AML-193 (cell line): Measurements from ENCODE around the gene NSMCE4A.
A peak's percentile ranks its signal among the peaks of the same experiment; 100 is the strongest.
"Not testable (repeated sequence)": the region's sequence is repeated elsewhere in the genome, so short reads cannot be mapped to it uniquely, and the experiment has no call there.

ENCODE experiments used
- DNase-seq, 2 experiments: peaks; one replicate each; lab custom pipeline; 2025; lab: John Stamatoyannopoulos, UW

The NSMCE4A gene

GRCh38 chr10:121974535-121975294, at the start of gene NSMCE4A:
TSS of gene NSMCE4A (minus strand) at chr10:121975217. CDS start at chr10:121975165, 52 bp downstream.
- peak; percentile 55 to 62 for DNase-seq

GRCh38 chr10:122023257-122023656, 48.2 kb upstream of the NSMCE4A start:
- DNase-seq, result not testable (repeated sequence)

- no peak for DNase-seq
Measured at GRCh38 chr10:122022276-122022675, 47.3 kb upstream of the NSMCE4A start.

- no peak for DNase-seq
Measured at GRCh38 chr10:122021828-122022227, 46.8 kb upstream of the NSMCE4A start.

GRCh38 chr10:122021379-122021778, 46.4 kb upstream of the NSMCE4A start:
- DNase-seq, result no peak

GRCh38 chr10:122020226-122020625, 45.2 kb upstream of the NSMCE4A start:
- DNase-seq, result no peak

GRCh38 chr10:122019414-122019975, 44.5 kb upstream of the NSMCE4A start:
- DNase-seq, result no peak

GRCh38 chr10:122018951-122019413, 44.0 kb upstream of the NSMCE4A start:
- DNase-seq, result no peak

GRCh38 chr10:122018491-122018890, 43.5 kb upstream of the NSMCE4A start:
- no peak for DNase-seq

GRCh38 chr10:122017926-122018325, 42.9 kb upstream of the NSMCE4A start:
- DNase-seq, result not testable (repeated sequence)

GRCh38 chr10:122014652-122015248, 39.7 kb upstream of the NSMCE4A start:
- no peak for DNase-seq

- no peak for DNase-seq
Measured at GRCh38 chr10:122013311-122013780, 38.3 kb upstream of the NSMCE4A start.

- no peak for DNase-seq
Measured at GRCh38 chr10:122012731-122013130, 37.7 kb upstream of the NSMCE4A start.

- DNase-seq, result no peak
Measured at GRCh38 chr10:122010405-122011050, 35.5 kb upstream of the NSMCE4A start.

GRCh38 chr10:122007415-122007814, 32.4 kb upstream of the NSMCE4A start:
- no peak for DNase-seq

- no peak for DNase-seq
Measured at GRCh38 chr10:122001698-122002097, 26.7 kb upstream of the NSMCE4A start.

- no peak for DNase-seq
Measured at GRCh38 chr10:121999301-121999700, 24.3 kb upstream of the NSMCE4A start.

GRCh38 chr10:121998462-121998861, 23.4 kb upstream of the NSMCE4A start:
- no peak for DNase-seq

- DNase-seq, result no peak
Measured at GRCh38 chr10:121994429-121994941, 19.5 kb upstream of the NSMCE4A start.

GRCh38 chr10:121991727-121992126, 16.7 kb upstream of the NSMCE4A start:
- DNase-seq, result not testable (repeated sequence)

GRCh38 chr10:121990015-121990677, 15.1 kb upstream of the NSMCE4A start:
- no peak for DNase-seq
